Keratinocyte (primary cell): Measurements from ENCODE around the gene KIF1B.

Experiments used
- EZH2 ChIP-seq: IDR thresholded peaks from one replicate; pipeline ENCODE4 v1.6.1; 2012; ENCODE audit warnings: inconsistent platforms, mild to moderate bottlenecking, low read length, moderate library complexity
- TF ChIP-seq, protein P1 (sequence below), 3 experiments: IDR thresholded peaks in 1 of 3; conservative IDR thresholded peaks in 1 of 3; optimal IDR thresholded peaks in 1 of 3; 2 replicates in 2 of 3; 3 replicates in 1 of 3; pipeline versions ENCODE3 to v1.5.1; 2011; ENCODE audit warnings: low read length in 3 of 3, mild to moderate bottlenecking in 3 of 3, moderate library complexity in 2 of 3, control low read depth in 1 of 3, inconsistent platforms in 1 of 3; ENCODE audit not compliant: insufficient read depth in 2 of 3; ENCODE audit errors: extremely low read depth in 1 of 3

DNA sequence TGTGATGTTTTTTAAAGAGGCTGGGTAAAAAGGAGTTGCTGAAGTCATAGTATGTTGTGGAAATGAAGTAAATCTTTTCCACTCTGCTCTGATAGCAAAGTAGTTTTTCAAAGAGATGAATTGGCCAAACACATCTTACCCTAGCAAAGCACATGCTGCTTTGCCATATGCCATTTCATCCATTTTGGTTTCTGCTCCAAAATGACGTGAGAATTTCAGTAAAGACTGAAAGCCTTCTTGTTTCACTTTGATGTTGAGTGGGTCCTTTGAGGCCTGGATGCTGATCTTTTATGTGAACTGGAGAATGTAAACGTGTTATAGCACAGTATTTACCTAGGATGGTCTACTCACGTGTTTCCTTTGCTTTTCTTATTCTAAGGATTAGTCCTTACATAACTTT, 115.2 kb downstream of the KIF1B start:
- TF ChIP-seq, protein P1, sequence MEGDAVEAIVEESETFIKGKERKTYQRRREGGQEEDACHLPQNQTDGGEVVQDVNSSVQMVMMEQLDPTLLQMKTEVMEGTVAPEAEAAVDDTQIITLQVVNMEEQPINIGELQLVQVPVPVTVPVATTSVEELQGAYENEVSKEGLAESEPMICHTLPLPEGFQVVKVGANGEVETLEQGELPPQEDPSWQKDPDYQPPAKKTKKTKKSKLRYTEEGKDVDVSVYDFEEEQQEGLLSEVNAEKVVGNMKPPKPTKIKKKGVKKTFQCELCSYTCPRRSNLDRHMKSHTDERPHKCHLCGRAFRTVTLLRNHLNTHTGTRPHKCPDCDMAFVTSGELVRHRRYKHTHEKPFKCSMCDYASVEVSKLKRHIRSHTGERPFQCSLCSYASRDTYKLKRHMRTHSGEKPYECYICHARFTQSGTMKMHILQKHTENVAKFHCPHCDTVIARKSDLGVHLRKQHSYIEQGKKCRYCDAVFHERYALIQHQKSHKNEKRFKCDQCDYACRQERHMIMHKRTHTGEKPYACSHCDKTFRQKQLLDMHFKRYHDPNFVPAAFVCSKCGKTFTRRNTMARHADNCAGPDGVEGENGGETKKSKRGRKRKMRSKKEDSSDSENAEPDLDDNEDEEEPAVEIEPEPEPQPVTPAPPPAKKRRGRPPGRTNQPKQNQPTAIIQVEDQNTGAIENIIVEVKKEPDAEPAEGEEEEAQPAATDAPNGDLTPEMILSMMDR (optimal IDR thresholded peaks at IDR 0.05 in 1 of 3, IDR thresholded peaks at IDR 0.05 in 1 of 3, conservative IDR thresholded peaks at IDR 0.05 in 1 of 3; ENCODE audit: extremely low read depth in 1 of 3, insufficient read depth in 2 of 3, low read length in 3 of 3) = no peak
- no peak for TF ChIP-seq EZH2
